Iris pigment epithelial cell (primary cell): Measurements from ENCODE around the gene NUDT4.
A peak's percentile ranks its signal among the peaks of the same experiment; 100 is the strongest.
"Not testable (repeated sequence)": the region's sequence is repeated elsewhere in the genome, so short reads cannot be mapped to it uniquely, and the experiment has no call there.

Source experiments
- DNase-seq: peaks from one replicate; pipeline ENCODE4 v3.0.0-alpha.2; 2011; ENCODE audit warnings: low read depth

NUDT4 gene

GRCh38 chr12:93402333-93403311 is 24.9 kb downstream of the NUDT4 start:
- DNase-seq, result no peak

GRCh38 chr12:93403988-93404803 is 26.5 kb downstream of the NUDT4 start:
- DNase-seq, result peak; percentile 74

- no peak for DNase-seq
Measured at GRCh38 chr12:93404961-93405849, 27.5 kb downstream of the NUDT4 start.

- DNase-seq, result no peak
Measured at GRCh38 chr12:93407054-93407962, 29.6 kb downstream of the NUDT4 start.

GRCh38 chr12:93407963-93408283 is 30.2 kb downstream of the NUDT4 start:
- DNase-seq, result no peak

- DNase-seq, result no peak
Measured at GRCh38 chr12:93408813-93409212, 31.1 kb downstream of the NUDT4 start.

GRCh38 chr12:93409343-93410187 is 31.8 kb downstream of the NUDT4 start:
- DNase-seq, result not testable (repeated sequence)

- not testable (repeated sequence) for DNase-seq
Measured at GRCh38 chr12:93411060-93411459, 33.3 kb downstream of the NUDT4 start.

- not testable (repeated sequence) for DNase-seq
Measured at GRCh38 chr12:93412396-93412795, 34.7 kb downstream of the NUDT4 start.

- DNase-seq, result no peak
Measured at GRCh38 chr12:93413064-93413463, 35.3 kb downstream of the NUDT4 start.

GRCh38 chr12:93415723-93416464 is 38.2 kb downstream of the NUDT4 start:
- peak; percentile 64 for DNase-seq

- no peak for DNase-seq
Measured at GRCh38 chr12:93417967-93418480, 40.3 kb downstream of the NUDT4 start.

GRCh38 chr12:93419388-93420034 is 41.8 kb downstream of the NUDT4 start:
- peak; percentile 64 for DNase-seq

GRCh38 chr12:93422050-93422449 is 44.3 kb downstream of the NUDT4 start:
- DNase-seq, result no peak

GRCh38 chr12:93425736-93426411 is 48.1 kb downstream of the NUDT4 start:
- DNase-seq, result no peak

GRCh38 chr12:93426412-93426805 is 48.7 kb downstream of the NUDT4 start:
- DNase-seq, result no peak

- peak; percentile 83 for DNase-seq
Measured at GRCh38 chr12:93427779-93428564, 50.2 kb downstream of the NUDT4 start.
